OCI-LY3 (cell line): ENCODE measurements around the gene CYP46A1.

ENCODE experiments used
- H2AFZ ChIP-seq: fragments of 200-600, 300-600 bp; shearing (Covaris generic); 2 replicates; pipeline ENCODE4 v1.6.0; 2014; ENCODE audit warnings: antibody characterized with exemption, low read depth, low read length
- H3K27ac ChIP-seq: fragments of 200-600, 300-600 bp; sonication (generic); 2 replicates; pipeline ENCODE4 v1.5.1; 2014; ENCODE audit warnings: mild to moderate bottlenecking, low read length, moderate library complexity, mixed read lengths
- H3K27me3 ChIP-seq: fragments of 200-600, 300-600 bp; sonication (generic); 2 replicates; pipeline ENCODE4 v1.6.1; 2014; ENCODE audit warnings: low read depth, low read length, mixed read lengths
- H3K36me3 ChIP-seq: fragments of 200-600, 300-600 bp; sonication (generic); replicated peaks from 2 replicates; pipeline ENCODE3; 2014; ENCODE audit warnings: low read depth, low read length, mixed read lengths
- H3K4me1 ChIP-seq: fragments of 300-600, 200-600 bp; sonication (generic); 2 replicates; pipeline ENCODE4 v1.6.1; 2014; ENCODE audit warnings: low read length, mixed read lengths
- H3K4me2 ChIP-seq: fragments of 200-600, 300-600 bp; sonication (generic); 2 replicates; pipeline ENCODE4 v1.6.1; 2014; ENCODE audit warnings: low read length, mixed read lengths
- H3K4me3 ChIP-seq: fragments of 300-600, 200-600 bp; sonication (generic); 2 replicates; pipeline ENCODE4 v1.5.1; 2014; ENCODE audit warnings: antibody characterized with exemption, mild to moderate bottlenecking, low read length, moderate library complexity
- H3K79me2 ChIP-seq: fragments of 300-600, 200-600 bp; shearing (Covaris generic); 2 replicates; pipeline ENCODE4 v1.6.1; 2014; ENCODE audit warnings: mild to moderate bottlenecking, low read length, mixed read lengths
- H3K9ac ChIP-seq: fragments of 300-600, 200-600 bp; shearing (Covaris generic); 2 replicates; pipeline ENCODE4 v1.6.0; 2014; ENCODE audit warnings: mild to moderate bottlenecking, low read length, moderate library complexity
- H3K9me3 ChIP-seq: fragments of 200-600, 300-600 bp; shearing (Covaris generic); 2 replicates; pipeline ENCODE4 v1.6.1; 2014; ENCODE audit warnings: low read length, mixed read lengths; ENCODE audit not compliant: insufficient read depth
- H4K20me1 ChIP-seq: fragments of 200-600, 300-600 bp; sonication (generic); 2 replicates; pipeline ENCODE4 v1.6.1; 2016; ENCODE audit warnings: low read length, mixed read lengths; ENCODE audit not compliant: insufficient read depth
- EZH2phosphoT487 ChIP-seq: fragments of 200-600 bp; shearing (Covaris generic); IDR thresholded peaks from 2 replicates; pipeline ENCODE4 v1.6.1; 2018; ENCODE audit warnings: antibody characterized with exemption, mixed run types, low read depth
- TF ChIP-seq, protein P1 (sequence below): fragments of 200-600, 300-600 bp; sonication (generic); IDR thresholded peaks from 2 replicates; pipeline ENCODE4 v1.5.1; 2014; ENCODE audit warnings: antibody characterized with exemption, low read length, low read depth

Gene CYP46A1

DNA sequence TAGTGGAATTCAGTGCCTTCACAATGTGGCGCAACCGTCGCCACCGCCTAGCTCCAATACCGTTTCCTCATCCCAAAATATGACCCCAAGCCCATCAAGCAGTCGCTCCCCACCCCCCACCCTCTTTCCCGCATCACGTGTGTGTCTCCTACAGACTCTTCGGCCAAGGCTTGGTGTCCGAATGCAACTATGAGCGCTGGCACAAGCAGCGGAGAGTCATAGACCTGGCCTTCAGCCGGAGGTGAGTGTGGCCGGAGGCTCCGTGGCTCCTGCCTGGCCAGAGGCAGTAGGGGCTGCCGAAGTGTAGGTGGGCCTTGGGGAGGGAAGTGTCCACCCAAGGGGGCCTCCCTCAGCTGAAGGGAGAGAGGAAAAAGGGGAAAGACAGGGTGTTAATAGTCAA, 15.8 kb downstream of the CYP46A1 start:
- H3K9me3 ChIP-seq, result peaks cover 12% of the 10 kb centered on the region; the same call in 1 of the 2 replicates

GRCh38 chr14:99700379-99700778, 16.3 kb downstream of the CYP46A1 start:
- H3K79me2 ChIP-seq, result no peaks in the 10 kb centered on the region
- no peak overlapping the region for H3K4me2 ChIP-seq
- H3K36me3 ChIP-seq, result no peaks in the 10 kb centered on the region
- TF ChIP-seq EZH2phosphoT487, result no peak
- TF ChIP-seq, protein P1, sequence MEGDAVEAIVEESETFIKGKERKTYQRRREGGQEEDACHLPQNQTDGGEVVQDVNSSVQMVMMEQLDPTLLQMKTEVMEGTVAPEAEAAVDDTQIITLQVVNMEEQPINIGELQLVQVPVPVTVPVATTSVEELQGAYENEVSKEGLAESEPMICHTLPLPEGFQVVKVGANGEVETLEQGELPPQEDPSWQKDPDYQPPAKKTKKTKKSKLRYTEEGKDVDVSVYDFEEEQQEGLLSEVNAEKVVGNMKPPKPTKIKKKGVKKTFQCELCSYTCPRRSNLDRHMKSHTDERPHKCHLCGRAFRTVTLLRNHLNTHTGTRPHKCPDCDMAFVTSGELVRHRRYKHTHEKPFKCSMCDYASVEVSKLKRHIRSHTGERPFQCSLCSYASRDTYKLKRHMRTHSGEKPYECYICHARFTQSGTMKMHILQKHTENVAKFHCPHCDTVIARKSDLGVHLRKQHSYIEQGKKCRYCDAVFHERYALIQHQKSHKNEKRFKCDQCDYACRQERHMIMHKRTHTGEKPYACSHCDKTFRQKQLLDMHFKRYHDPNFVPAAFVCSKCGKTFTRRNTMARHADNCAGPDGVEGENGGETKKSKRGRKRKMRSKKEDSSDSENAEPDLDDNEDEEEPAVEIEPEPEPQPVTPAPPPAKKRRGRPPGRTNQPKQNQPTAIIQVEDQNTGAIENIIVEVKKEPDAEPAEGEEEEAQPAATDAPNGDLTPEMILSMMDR, result no peak
- peaks cover 30% of the 10 kb centered on the region; the same call in 1 of the 2 replicates for H3K27me3 ChIP-seq
- no peak overlapping the region for H3K27ac ChIP-seq
- H3K4me1 ChIP-seq, result no peaks in the 10 kb centered on the region
- H4K20me1 ChIP-seq, result no peaks in the 10 kb centered on the region
- no peak overlapping the region for H2AFZ ChIP-seq
- H3K9ac ChIP-seq, result no peak overlapping the region
- H3K9me3 ChIP-seq, result peaks cover 12% of the 10 kb centered on the region; the same call in 1 of the 2 replicates
- H3K4me3 ChIP-seq, result no peak overlapping the region

More for the DNA sequence above, 15.8 kb downstream of the CYP46A1 start:
- Histone ChIP-seq H4K20me1 (no peaks in the 10 kb centered on the region), H3K4me2 (no peak overlapping the region), H3K27ac (no peak overlapping the region), H3K27me3 (peaks cover 34% of the 10 kb centered on the region; the same call in 1 of the 2 replicates), H3K4me1 (no peaks in the 10 kb centered on the region), H3K4me3 (no peak overlapping the region), H3K36me3 (no peaks in the 10 kb centered on the region), H3K9ac (no peak overlapping the region), H3K79me2 (no peaks in the 10 kb centered on the region), H2AFZ (no peak overlapping the region)
- TF ChIP-seq, protein P1, result no peak
- TF ChIP-seq EZH2phosphoT487, result no peak

GRCh38 chr14:99701260-99701659, 17.2 kb downstream of the CYP46A1 start:
- Histone ChIP-seq H4K20me1 (no peaks in the 10 kb centered on the region), H3K9ac (no peak overlapping the region), H3K4me2 (no peak overlapping the region), H2AFZ (no peak overlapping the region), H3K36me3 (no peaks in the 10 kb centered on the region), H3K27me3 (peaks cover 24% of the 10 kb centered on the region; the same call in 1 of the 2 replicates), H3K4me1 (no peaks in the 10 kb centered on the region), H3K4me3 (no peak overlapping the region), H3K27ac (no peak overlapping the region), H3K9me3 (peaks cover 12% of the 10 kb centered on the region; the same call in 1 of the 2 replicates), H3K79me2 (no peaks in the 10 kb centered on the region)
- TF ChIP-seq, protein P1, result no peak
- no peak for TF ChIP-seq EZH2phosphoT487

DNA sequence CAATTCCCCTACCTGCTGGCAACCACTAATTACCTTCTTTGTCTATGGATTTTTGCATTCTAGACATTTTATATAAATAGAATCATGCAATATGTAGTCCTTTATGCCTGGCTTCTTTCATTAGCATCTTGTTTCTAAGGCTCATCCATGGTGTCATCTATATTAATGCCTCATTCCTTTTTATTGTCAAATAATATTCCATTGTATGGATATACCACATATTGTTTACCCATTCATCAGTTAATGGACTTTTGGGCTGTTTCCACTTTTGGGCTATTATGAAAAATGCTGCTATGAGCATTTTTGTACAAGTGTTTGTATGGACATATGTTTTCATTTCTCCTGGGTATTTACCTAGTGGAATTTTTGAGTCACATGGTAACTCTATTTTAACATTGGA, 18.0 kb downstream of the CYP46A1 start:
- H3K79me2 ChIP-seq, result no peaks in the 10 kb centered on the region
- no peak overlapping the region for H3K4me2 ChIP-seq

More for the DNA sequence above, 18.0 kb downstream of the CYP46A1 start:
- Histone ChIP-seq H3K9ac (no peak overlapping the region), H4K20me1 (no peaks in the 10 kb centered on the region), H3K27ac (no peak overlapping the region), H3K9me3 (peaks cover 12% of the 10 kb centered on the region; the same call in 1 of the 2 replicates), H3K36me3 (no peaks in the 10 kb centered on the region), H2AFZ (no peak overlapping the region), H3K27me3 (peaks cover 17% of the 10 kb centered on the region; the same call in 1 of the 2 replicates), H3K4me3 (no peak overlapping the region), H3K4me1 (no peaks in the 10 kb centered on the region)
- no peak for TF ChIP-seq EZH2phosphoT487
- TF ChIP-seq, protein P1, result no peak
